ENCODE measurements around the gene ELOVL6. TPM values are rescaled to one million over a fixed set of nuclear protein-coding genes. Genes with fewer than 3 reads are reported as not detected.

Gene ELOVL6
- total and polyA plus RNA-seq, 9 of the 15 experiments (the other 6 are each of a cell fraction or from before 2014, with no cell fraction given) = 18.3 to 82.6 (median 46.0) TPM

DNA sequence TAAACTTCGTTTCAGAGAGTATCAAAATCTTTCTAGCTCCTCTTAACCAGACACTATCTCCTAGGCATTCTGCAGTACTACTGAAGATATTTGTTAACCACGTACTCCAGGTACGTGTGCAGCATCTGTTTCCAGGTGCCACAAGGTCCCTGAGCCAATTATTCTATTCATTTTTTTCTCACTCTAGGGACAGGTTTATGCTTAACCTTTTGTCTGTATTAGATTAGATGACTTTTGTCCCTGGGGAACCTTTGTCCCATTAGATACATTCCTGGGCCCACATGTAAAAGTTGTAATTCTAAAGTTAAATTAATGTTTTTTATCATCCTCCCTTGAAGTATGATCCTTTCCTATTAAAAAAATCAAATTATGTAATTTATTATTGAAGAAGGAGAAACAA is 16.5 kb downstream of the ELOVL6 start:
- TF ChIP-seq, protein P1, sequence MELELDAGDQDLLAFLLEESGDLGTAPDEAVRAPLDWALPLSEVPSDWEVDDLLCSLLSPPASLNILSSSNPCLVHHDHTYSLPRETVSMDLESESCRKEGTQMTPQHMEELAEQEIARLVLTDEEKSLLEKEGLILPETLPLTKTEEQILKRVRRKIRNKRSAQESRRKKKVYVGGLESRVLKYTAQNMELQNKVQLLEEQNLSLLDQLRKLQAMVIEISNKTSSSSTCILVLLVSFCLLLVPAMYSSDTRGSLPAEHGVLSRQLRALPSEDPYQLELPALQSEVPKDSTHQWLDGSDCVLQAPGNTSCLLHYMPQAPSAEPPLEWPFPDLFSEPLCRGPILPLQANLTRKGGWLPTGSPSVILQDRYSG (tag; conservative IDR thresholded peaks at IDR 0.05; ENCODE audit: low read depth) = no peak
- TF ChIP-seq RBM15 (IDR thresholded peaks at IDR 0.05; ENCODE audit: insufficient read depth, low read length) (no peak), RBM25 (IDR thresholded peaks at IDR 0.05; ENCODE audit: low read depth, low read length, severe bottlenecking) (no peak), SLC30A9 (CRISPR knock-in tag; IDR thresholded peaks at IDR 0.05) (no peak), RBBP5 (IDR thresholded peaks at IDR 0.05; ENCODE audit: borderline replicate concordance, insufficient read depth, low read length, poor library complexity, severe bottlenecking) (no peak)
- TF ChIP-seq, protein P2, sequence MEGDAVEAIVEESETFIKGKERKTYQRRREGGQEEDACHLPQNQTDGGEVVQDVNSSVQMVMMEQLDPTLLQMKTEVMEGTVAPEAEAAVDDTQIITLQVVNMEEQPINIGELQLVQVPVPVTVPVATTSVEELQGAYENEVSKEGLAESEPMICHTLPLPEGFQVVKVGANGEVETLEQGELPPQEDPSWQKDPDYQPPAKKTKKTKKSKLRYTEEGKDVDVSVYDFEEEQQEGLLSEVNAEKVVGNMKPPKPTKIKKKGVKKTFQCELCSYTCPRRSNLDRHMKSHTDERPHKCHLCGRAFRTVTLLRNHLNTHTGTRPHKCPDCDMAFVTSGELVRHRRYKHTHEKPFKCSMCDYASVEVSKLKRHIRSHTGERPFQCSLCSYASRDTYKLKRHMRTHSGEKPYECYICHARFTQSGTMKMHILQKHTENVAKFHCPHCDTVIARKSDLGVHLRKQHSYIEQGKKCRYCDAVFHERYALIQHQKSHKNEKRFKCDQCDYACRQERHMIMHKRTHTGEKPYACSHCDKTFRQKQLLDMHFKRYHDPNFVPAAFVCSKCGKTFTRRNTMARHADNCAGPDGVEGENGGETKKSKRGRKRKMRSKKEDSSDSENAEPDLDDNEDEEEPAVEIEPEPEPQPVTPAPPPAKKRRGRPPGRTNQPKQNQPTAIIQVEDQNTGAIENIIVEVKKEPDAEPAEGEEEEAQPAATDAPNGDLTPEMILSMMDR (IDR thresholded peaks at IDR 0.05 in 2 of 3, conservative IDR thresholded peaks at IDR 0.05 in 1 of 3; ENCODE audit: insufficient read depth in 2 of 3, low read depth in 1 of 3, low read length in 3 of 3) = no peak
- TF ChIP-seq, protein P3, sequence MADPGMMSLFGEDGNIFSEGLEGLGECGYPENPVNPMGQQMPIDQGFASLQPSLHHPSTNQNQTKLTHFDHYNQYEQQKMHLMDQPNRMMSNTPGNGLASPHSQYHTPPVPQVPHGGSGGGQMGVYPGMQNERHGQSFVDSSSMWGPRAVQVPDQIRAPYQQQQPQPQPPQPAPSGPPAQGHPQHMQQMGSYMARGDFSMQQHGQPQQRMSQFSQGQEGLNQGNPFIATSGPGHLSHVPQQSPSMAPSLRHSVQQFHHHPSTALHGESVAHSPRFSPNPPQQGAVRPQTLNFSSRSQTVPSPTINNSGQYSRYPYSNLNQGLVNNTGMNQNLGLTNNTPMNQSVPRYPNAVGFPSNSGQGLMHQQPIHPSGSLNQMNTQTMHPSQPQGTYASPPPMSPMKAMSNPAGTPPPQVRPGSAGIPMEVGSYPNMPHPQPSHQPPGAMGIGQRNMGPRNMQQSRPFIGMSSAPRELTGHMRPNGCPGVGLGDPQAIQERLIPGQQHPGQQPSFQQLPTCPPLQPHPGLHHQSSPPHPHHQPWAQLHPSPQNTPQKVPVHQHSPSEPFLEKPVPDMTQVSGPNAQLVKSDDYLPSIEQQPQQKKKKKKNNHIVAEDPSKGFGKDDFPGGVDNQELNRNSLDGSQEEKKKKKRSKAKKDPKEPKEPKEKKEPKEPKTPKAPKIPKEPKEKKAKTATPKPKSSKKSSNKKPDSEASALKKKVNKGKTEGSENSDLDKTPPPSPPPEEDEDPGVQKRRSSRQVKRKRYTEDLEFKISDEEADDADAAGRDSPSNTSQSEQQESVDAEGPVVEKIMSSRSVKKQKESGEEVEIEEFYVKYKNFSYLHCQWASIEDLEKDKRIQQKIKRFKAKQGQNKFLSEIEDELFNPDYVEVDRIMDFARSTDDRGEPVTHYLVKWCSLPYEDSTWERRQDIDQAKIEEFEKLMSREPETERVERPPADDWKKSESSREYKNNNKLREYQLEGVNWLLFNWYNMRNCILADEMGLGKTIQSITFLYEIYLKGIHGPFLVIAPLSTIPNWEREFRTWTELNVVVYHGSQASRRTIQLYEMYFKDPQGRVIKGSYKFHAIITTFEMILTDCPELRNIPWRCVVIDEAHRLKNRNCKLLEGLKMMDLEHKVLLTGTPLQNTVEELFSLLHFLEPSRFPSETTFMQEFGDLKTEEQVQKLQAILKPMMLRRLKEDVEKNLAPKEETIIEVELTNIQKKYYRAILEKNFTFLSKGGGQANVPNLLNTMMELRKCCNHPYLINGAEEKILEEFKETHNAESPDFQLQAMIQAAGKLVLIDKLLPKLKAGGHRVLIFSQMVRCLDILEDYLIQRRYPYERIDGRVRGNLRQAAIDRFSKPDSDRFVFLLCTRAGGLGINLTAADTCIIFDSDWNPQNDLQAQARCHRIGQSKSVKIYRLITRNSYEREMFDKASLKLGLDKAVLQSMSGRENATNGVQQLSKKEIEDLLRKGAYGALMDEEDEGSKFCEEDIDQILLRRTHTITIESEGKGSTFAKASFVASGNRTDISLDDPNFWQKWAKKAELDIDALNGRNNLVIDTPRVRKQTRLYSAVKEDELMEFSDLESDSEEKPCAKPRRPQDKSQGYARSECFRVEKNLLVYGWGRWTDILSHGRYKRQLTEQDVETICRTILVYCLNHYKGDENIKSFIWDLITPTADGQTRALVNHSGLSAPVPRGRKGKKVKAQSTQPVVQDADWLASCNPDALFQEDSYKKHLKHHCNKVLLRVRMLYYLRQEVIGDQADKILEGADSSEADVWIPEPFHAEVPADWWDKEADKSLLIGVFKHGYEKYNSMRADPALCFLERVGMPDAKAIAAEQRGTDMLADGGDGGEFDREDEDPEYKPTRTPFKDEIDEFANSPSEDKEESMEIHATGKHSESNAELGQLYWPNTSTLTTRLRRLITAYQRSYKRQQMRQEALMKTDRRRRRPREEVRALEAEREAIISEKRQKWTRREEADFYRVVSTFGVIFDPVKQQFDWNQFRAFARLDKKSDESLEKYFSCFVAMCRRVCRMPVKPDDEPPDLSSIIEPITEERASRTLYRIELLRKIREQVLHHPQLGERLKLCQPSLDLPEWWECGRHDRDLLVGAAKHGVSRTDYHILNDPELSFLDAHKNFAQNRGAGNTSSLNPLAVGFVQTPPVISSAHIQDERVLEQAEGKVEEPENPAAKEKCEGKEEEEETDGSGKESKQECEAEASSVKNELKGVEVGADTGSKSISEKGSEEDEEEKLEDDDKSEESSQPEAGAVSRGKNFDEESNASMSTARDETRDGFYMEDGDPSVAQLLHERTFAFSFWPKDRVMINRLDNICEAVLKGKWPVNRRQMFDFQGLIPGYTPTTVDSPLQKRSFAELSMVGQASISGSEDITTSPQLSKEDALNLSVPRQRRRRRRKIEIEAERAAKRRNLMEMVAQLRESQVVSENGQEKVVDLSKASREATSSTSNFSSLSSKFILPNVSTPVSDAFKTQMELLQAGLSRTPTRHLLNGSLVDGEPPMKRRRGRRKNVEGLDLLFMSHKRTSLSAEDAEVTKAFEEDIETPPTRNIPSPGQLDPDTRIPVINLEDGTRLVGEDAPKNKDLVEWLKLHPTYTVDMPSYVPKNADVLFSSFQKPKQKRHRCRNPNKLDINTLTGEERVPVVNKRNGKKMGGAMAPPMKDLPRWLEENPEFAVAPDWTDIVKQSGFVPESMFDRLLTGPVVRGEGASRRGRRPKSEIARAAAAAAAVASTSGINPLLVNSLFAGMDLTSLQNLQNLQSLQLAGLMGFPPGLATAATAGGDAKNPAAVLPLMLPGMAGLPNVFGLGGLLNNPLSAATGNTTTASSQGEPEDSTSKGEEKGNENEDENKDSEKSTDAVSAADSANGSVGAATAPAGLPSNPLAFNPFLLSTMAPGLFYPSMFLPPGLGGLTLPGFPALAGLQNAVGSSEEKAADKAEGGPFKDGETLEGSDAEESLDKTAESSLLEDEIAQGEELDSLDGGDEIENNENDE (IDR thresholded peaks at IDR 0.05; ENCODE audit: low read depth, low read length) = no peak
- no peak for DNase-seq (ENCODE audit: extremely low read depth in 1 of 4, low spot score in 3 of 4)
- Histone ChIP-seq H3K4me3 (no peak overlapping the region), H3K27ac (ENCODE audit: extremely low read depth, low read depth, low read length) (no peak overlapping the region), H3K36me3 (ENCODE audit: control insufficient read depth, insufficient read depth, low read length) (peaks cover 80% of the 10 kb centered on the region), H3K9me3 (replicated peaks; ENCODE audit: control insufficient read depth, insufficient read depth, low read depth, low read length) (no peaks in the 10 kb centered on the region), H3K4me1 (replicated peaks in 1 of 2; ENCODE audit: control insufficient read depth in 2 of 2, insufficient read depth in 2 of 2, low read length in 2 of 2) (peaks cover 3 to 24% of the 10 kb centered on the region in 2 experiments; a peak in 4 of 5 replicates), H3K4me2 (ENCODE audit: insufficient read depth, low read length) (no peak overlapping the region), H3K9me1 (ENCODE audit: control insufficient read depth, insufficient read depth, low read length) (no peaks in the 10 kb centered on the region), H3K9ac (ENCODE audit: insufficient read depth in 1 of 2, low read depth in 2 of 2, low read length in 2 of 2) (no peak overlapping the region), H3K27me3 (ENCODE audit: control insufficient read depth in 2 of 2, insufficient read depth in 2 of 2, low read length in 2 of 2) (no peaks in the 10 kb centered on the region), H2AFZ (ENCODE audit: low read depth, low read length) (no peak overlapping the region), H4K20me1 (replicated peaks; ENCODE audit: control insufficient read depth, insufficient read depth, low read length) (peaks cover 6% of the 10 kb centered on the region; the same call in 1 of the 2 replicates), H3K79me2 (ENCODE audit: control insufficient read depth, insufficient read depth, low read length) (peaks cover 57% of the 10 kb centered on the region)
- POLR2A ChIA-PET = no interaction called here
- no peak for FAIRE-seq
- BruUV-seq (replicated peaks) = no TSS peak
- 68% methylated on average over 3 of the region's 3 CpGs for WGBS (ENCODE audit: insufficient coverage, low coverage, missing lambda C conversion rate)
- intact Hi-C loops (cut with micrococcal nuclease) = no loop called here
- CTCF ChIA-PET (ENCODE audit: low intra/inter-chr PET ratio) = no interaction called here
- no peak for ATAC-seq
- in situ Hi-C loops (cut with MboI) = no loop called here
